ENCODE measurements around the gene PPARD. TPM values are rescaled to one million over a fixed set of nuclear protein-coding genes. Genes with fewer than 3 reads are reported as not detected.

The PPARD gene
- total and polyA plus RNA-seq, 2 experiments from 2014 or later, result 9.1 to 20.4 TPM

- Histone ChIP-seq H3K4me2 (no peak overlapping the region), H3K27ac (no peak overlapping the region), H3K79me2 (no peaks in the 10 kb centered on the region), H3K9me3 (ENCODE audit: low read depth) (no peaks in the 10 kb centered on the region), H3K4me3 (no peak overlapping the region), H3K9me2 (replicated peaks; ENCODE audit: insufficient read depth) (no peaks in the 10 kb centered on the region), H3K36me3 (replicated peaks; ENCODE audit: insufficient read depth, low read depth) (no peaks in the 10 kb centered on the region), H2AFZ (no peak overlapping the region), H3K27me3 (no peaks in the 10 kb centered on the region), H4K20me1 (ENCODE audit: insufficient read depth, poor library complexity, severe bottlenecking) (no peaks in the 10 kb centered on the region), H3K4me1 (ENCODE audit: insufficient read depth) (peaks cover 3% of the 10 kb centered on the region)
- peak; percentile 89 for DNase-seq (ENCODE audit: low spot score)
- TF ChIP-seq EZH2 (IDR thresholded peaks at IDR 0.05; ENCODE audit: borderline replicate concordance) (no peak), CTCF (IDR thresholded peaks at IDR 0.05; ENCODE audit: poor library complexity) (peak; percentile 71)
- 44% methylated on average over 7 of the region's 7 CpGs for WGBS (ENCODE audit: low lambda C conversion rate, missing lambda C conversion rate)
Observed at GRCh38 chr6:35415065-35415891, 72.9 kb downstream of the PPARD start.

DNA sequence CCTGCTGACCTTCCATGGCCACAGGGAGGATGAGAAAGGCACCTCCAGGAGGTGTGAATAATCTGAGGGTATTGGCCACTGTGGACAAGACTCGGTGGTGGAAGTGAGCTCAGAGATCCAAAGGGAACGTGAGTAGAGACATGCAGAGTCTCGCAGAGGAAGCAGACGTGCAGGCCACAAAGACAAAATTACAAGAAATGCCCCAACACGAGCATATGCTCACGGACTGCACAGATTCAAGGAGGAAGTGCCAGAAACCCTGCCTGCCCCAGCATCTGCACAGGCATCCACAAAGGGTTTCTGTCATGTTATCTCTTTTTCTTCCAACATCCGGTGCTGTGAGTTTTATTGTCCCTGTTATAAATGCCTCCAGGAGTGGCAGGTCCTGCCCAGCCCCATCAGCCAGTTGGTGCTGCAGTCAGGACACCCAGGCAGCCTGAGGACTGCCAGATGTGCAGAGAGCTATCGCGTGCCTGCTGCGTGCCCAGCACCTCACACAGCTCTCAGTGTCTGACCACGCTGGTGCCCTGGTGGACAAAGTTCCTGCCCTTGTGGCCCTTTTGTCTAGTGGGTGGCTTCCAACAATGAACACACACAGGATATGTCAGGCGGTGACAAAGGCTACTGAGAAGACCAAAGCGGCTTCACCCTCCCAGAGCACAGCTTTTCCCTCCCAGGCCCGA is 75.8 kb downstream of the PPARD start:
- no peaks in the 10 kb centered on the region for H3K79me2 ChIP-seq
- no peak overlapping the region for H3K4me3 ChIP-seq
- TF ChIP-seq CTCF (IDR thresholded peaks at IDR 0.05; ENCODE audit: poor library complexity) (no peak), EZH2phosphoT487 (IDR thresholded peaks at IDR 0.05; ENCODE audit: low read depth, severe bottlenecking, unreplicated experiment) (no peak), EZH2 (IDR thresholded peaks at IDR 0.05; ENCODE audit: borderline replicate concordance) (no peak)
- no peaks in the 10 kb centered on the region for H3K27me3 ChIP-seq
- DNase-seq (ENCODE audit: low spot score), result no peak
- H4K20me1 ChIP-seq (ENCODE audit: insufficient read depth, poor library complexity, severe bottlenecking), result no peaks in the 10 kb centered on the region
- H3K27ac ChIP-seq, result no peak overlapping the region
- H3K9me2 ChIP-seq (replicated peaks; ENCODE audit: insufficient read depth), result no peaks in the 10 kb centered on the region
- no peak overlapping the region for H3K4me2 ChIP-seq
- H3K4me1 ChIP-seq (ENCODE audit: insufficient read depth), result peaks cover 3% of the 10 kb centered on the region
- WGBS (ENCODE audit: low lambda C conversion rate, missing lambda C conversion rate), result 78% methylated on average over 14 of the region's 14 CpGs
- H2AFZ ChIP-seq, result no peak overlapping the region
- H3K36me3 ChIP-seq (replicated peaks; ENCODE audit: insufficient read depth, low read depth), result no peaks in the 10 kb centered on the region
- H3K9me3 ChIP-seq (ENCODE audit: low read depth), result no peaks in the 10 kb centered on the region

DNA sequence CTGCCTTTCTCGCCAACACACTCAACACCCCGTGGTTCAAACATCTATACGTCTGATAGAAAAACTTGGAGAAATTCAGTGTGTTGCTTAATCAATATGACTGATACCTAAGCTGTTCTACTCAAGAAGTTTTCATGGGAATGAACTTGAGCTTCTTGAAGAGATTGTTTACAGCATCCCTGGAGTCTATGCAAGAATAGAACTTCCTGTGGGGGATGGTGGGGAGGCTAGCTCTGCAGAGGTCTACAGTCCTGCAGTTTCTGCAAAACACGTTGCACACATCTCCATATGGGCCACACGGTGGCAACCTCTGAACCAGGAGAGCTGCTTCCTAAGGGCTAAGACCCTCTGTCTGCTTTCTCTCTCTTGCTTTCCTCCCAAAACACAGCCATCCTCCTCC is 77.1 kb downstream of the PPARD start:
- Histone ChIP-seq H3K27ac (no peak overlapping the region), H3K4me1 (ENCODE audit: insufficient read depth) (peaks cover 3% of the 10 kb centered on the region), H3K9me3 (ENCODE audit: low read depth) (no peaks in the 10 kb centered on the region), H2AFZ (no peak overlapping the region), H3K27me3 (no peaks in the 10 kb centered on the region), H3K4me2 (no peak overlapping the region), H4K20me1 (ENCODE audit: insufficient read depth, poor library complexity, severe bottlenecking) (no peaks in the 10 kb centered on the region), H3K9me2 (replicated peaks; ENCODE audit: insufficient read depth) (no peaks in the 10 kb centered on the region), H3K36me3 (replicated peaks; ENCODE audit: insufficient read depth, low read depth) (no peaks in the 10 kb centered on the region), H3K4me3 (no peak overlapping the region), H3K79me2 (no peaks in the 10 kb centered on the region)
- DNase-seq (ENCODE audit: low spot score), result peak; percentile 51
- TF ChIP-seq CTCF (IDR thresholded peaks at IDR 0.05; ENCODE audit: poor library complexity) (peak; percentile 25), EZH2phosphoT487 (IDR thresholded peaks at IDR 0.05; ENCODE audit: low read depth, severe bottlenecking, unreplicated experiment) (no peak)
- 62% methylated on average over 5 of the region's 5 CpGs for WGBS (ENCODE audit: low lambda C conversion rate, missing lambda C conversion rate)
